ENCODE data around the gene LETMD1.
"Not testable (repeated sequence)": the region's sequence is repeated elsewhere in the genome, so short reads cannot be mapped to it uniquely, and the experiment has no call there.

Gene LETMD1

GRCh38 chr12:51027342-51027835 is 20.7 kb upstream of the LETMD1 start:
- no peak for DNase-seq

- peak; percentile 83 for DNase-seq
Measured at GRCh38 chr12:51028126-51028812, 19.9 kb upstream of the LETMD1 start.

GRCh38 chr12:51028813-51029150 is 19.3 kb upstream of the LETMD1 start:
- DNase-seq, result no peak

- no peak for DNase-seq
Measured at GRCh38 chr12:51033048-51033447, 15.1 kb upstream of the LETMD1 start.

- no peak for DNase-seq
Measured at GRCh38 chr12:51033457-51034089, 14.6 kb upstream of the LETMD1 start.

- no peak for DNase-seq
Measured at GRCh38 chr12:51036279-51036678, 11.8 kb upstream of the LETMD1 start.

- DNase-seq, result no peak
Measured at GRCh38 chr12:51048661-51049251, 629 bp downstream of the LETMD1 start.

GRCh38 chr12:51049525-51049924 is 1.4 kb downstream of the LETMD1 start:
- no peak for DNase-seq

GRCh38 chr12:51051787-51052186 is 3.7 kb downstream of the LETMD1 start:
- peak; percentile 51 for DNase-seq

- no peak for DNase-seq
Measured at GRCh38 chr12:51055060-51055459, 6.9 kb downstream of the LETMD1 start.

GRCh38 chr12:51056242-51056641 is 8.1 kb downstream of the LETMD1 start:
- no peak for DNase-seq

- DNase-seq, result no peak
Measured at GRCh38 chr12:51059086-51059485, 11.0 kb downstream of the LETMD1 start.

- DNase-seq, result no peak
Measured at GRCh38 chr12:51062631-51063397, 14.7 kb downstream of the LETMD1 start.

- no peak for DNase-seq
Measured at GRCh38 chr12:51065530-51065929, 17.4 kb downstream of the LETMD1 start.

- no peak for DNase-seq
Measured at GRCh38 chr12:51067229-51067628, 19.1 kb downstream of the LETMD1 start.

- no peak for DNase-seq
Measured at GRCh38 chr12:51067771-51068170, 19.6 kb downstream of the LETMD1 start.

GRCh38 chr12:51070004-51070403 is 21.9 kb downstream of the LETMD1 start:
- DNase-seq, result peak; percentile 55

GRCh38 chr12:51071663-51072062 is 23.5 kb downstream of the LETMD1 start:
- DNase-seq, result no peak

GRCh38 chr12:51075390-51075789 is 27.3 kb downstream of the LETMD1 start:
- DNase-seq, result no peak

GRCh38 chr12:51076236-51076930 is 28.3 kb downstream of the LETMD1 start:
- peak; percentile 20 for DNase-seq

GRCh38 chr12:51077930-51078329 is 29.8 kb downstream of the LETMD1 start:
- DNase-seq, result no peak

GRCh38 chr12:51078346-51078745 is 30.2 kb downstream of the LETMD1 start:
- not testable (repeated sequence) for DNase-seq

GRCh38 chr12:51078866-51079265 is 30.7 kb downstream of the LETMD1 start:
- DNase-seq, result not testable (repeated sequence)
